SJSA1 (cell line): ENCODE results near the gene TIMM44. TPM values are rescaled to one million over a fixed set of nuclear protein-coding genes. Genes with fewer than 3 reads are reported as not detected.

Experiments used
- DNase-seq, 2 experiments: peaks; one replicate each; pipeline ENCODE4 v3.0.0-alpha.2; 2015 to 2020; ENCODE audit warnings: low spot score in 2 of 2, low read depth in 1 of 2
- H3K27ac ChIP-seq: fragments of 250-450 bp; sonication (Bioruptor Pico); 2 replicates; pipeline ENCODE4 v1.5.1; 2020; ENCODE audit warnings: mild to moderate bottlenecking, moderate library complexity
- H3K27me3 ChIP-seq: fragments of 250-450 bp; sonication (Bioruptor Pico); replicated peaks from 2 replicates; pipeline ENCODE4 v1.5.1; 2020; ENCODE audit warnings: mild to moderate bottlenecking, moderate library complexity
- H3K36me3 ChIP-seq: fragments of 250-450 bp; sonication (Bioruptor Pico); 2 replicates; pipeline ENCODE4 v1.5.1; 2020; ENCODE audit warnings: mild to moderate bottlenecking
- H3K4me1 ChIP-seq: fragments of 250-450 bp; sonication (Bioruptor Pico); replicated peaks from 2 replicates; pipeline ENCODE4 v1.6.1; 2021; ENCODE audit warnings: mild to moderate bottlenecking
- H3K4me3 ChIP-seq: fragments of 250-450 bp; sonication (Bioruptor Pico); 2 replicates; pipeline ENCODE4 v1.5.1; 2020; ENCODE audit warnings: mild to moderate bottlenecking
- H3K9me3 ChIP-seq: fragments of 250-450 bp; sonication (Bioruptor Pico); replicated peaks from 2 replicates; pipeline ENCODE4 v1.5.1; 2020; ENCODE audit warnings: mild to moderate bottlenecking
- total RNA-seq: library from RNA; depleted of rRNA; stranded (reverse); fragments of >200 nt; shearing (Covaris generic); gene quantifications from 2 replicates; pipeline ENCODE4 v1.2.3, GENCODE V29; 2014

Gene TIMM44
- total RNA-seq, 1 experiment from 2014 or later = 65.3 TPM

DNA sequence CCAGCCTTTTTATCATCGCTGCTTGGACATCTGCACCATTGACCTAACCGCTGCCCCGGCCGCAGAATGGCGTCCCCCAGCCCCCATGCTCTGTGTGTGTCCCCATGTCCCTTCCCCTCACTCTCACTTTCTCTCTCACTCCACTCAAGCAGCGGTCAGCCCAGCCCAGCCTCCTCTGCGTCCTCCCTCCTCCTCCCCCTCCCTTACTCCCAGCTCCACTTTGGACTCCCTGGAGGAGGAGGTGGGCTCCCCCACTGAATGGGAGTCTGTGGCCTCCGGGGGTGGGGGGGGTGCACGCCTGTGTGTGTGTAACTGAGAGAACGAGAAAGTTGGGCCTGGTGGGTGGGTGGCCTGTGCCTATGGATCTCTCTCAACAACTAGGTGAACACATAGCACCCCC is 37.6 kb downstream of the TIMM44 start:
- DNase-seq = no peak
- H3K27ac ChIP-seq = no peak overlapping the region
- no peaks in the 10 kb centered on the region for H3K27me3 ChIP-seq
- H3K36me3 ChIP-seq = peaks cover 40% of the 10 kb centered on the region
- peaks cover 16% of the 10 kb centered on the region for H3K4me1 ChIP-seq
- no peak overlapping the region for H3K4me3 ChIP-seq
- H3K9me3 ChIP-seq = no peaks in the 10 kb centered on the region

DNA sequence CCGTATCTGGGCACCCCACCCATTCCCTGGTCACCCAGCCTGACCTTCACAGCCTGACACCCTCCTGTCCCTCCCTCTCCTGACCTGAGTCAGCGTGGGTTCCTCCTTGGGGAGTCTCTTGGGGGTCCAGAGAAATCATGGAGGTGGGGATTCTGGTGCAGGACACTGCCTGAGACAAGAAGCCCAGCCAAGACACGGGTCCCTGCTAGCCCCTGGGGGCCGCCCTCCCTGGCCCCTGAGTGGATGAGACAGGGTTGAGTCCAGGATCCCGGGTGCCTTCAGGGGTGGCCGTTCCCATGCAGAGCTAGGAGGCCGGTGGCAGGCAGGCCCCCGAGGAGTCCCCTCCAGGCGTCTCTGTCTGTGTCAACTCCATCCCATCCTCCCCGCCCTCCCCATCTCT is 38.2 kb downstream of the TIMM44 start:
- peaks cover 34% of the 10 kb centered on the region for H3K36me3 ChIP-seq
- H3K4me3 ChIP-seq = no peak overlapping the region
- H3K27ac ChIP-seq = no peak overlapping the region

DNA sequence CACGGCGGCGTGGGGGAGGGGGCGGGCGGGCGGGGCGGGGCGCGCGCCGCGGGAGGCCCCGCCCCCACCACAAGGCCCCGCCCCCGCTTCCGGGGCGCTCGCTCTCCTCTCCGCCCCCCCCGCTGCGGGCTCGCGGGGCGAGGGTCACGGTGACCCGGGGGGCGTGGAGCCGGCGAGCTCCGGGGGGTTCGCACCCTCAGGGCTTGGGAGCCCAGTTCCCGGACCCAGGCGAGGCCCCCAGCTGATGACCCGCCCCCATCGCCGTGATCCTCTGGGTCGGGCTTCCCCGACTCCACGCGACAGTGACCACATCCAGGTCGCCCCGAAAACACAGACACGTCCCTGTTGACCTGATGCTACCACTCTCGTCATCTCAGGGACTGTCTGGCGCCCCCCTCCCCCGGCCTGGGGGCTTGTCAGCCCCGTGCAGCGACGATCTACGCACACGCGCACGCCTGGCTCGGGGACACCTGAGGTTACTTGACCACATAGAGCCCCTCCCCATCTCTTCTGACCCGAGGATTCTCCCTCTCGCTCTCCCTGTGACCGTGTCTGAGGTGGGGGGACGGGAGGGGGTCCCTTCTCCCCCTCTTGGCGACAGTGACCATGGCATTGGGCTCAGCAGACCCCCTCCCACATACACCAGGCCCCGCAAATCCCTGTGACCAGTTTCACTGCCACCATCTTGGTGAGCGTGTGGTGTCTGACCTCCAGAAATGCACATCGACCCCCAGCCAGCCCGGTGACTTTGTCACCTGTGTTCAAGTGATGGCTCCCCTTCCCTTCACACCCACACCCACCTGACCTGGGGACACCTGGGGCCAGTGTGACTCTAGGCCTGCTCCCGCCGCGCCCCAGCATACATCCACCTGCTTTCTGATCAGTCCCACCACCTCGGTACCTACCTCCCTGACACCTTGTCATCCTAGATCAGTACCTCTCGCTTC is 39.1 kb downstream of the TIMM44 start:
- H3K27me3 ChIP-seq = no peaks in the 10 kb centered on the region
- peaks cover 16% of the 10 kb centered on the region for H3K4me1 ChIP-seq
- H3K4me3 ChIP-seq = peak overlapping the region; percentile 91
- peak overlapping the region; percentile 56 for H3K27ac ChIP-seq
- no peaks in the 10 kb centered on the region for H3K9me3 ChIP-seq
- peaks cover 28% of the 10 kb centered on the region for H3K36me3 ChIP-seq
- DNase-seq = peak; percentile 54 to 56

More for the DNA sequence above, 38.2 kb downstream of the TIMM44 start:
- DNase-seq = no peak
- Histone ChIP-seq H3K9me3 (no peaks in the 10 kb centered on the region), H3K4me1 (peaks cover 16% of the 10 kb centered on the region), H3K27me3 (no peaks in the 10 kb centered on the region)

DNA sequence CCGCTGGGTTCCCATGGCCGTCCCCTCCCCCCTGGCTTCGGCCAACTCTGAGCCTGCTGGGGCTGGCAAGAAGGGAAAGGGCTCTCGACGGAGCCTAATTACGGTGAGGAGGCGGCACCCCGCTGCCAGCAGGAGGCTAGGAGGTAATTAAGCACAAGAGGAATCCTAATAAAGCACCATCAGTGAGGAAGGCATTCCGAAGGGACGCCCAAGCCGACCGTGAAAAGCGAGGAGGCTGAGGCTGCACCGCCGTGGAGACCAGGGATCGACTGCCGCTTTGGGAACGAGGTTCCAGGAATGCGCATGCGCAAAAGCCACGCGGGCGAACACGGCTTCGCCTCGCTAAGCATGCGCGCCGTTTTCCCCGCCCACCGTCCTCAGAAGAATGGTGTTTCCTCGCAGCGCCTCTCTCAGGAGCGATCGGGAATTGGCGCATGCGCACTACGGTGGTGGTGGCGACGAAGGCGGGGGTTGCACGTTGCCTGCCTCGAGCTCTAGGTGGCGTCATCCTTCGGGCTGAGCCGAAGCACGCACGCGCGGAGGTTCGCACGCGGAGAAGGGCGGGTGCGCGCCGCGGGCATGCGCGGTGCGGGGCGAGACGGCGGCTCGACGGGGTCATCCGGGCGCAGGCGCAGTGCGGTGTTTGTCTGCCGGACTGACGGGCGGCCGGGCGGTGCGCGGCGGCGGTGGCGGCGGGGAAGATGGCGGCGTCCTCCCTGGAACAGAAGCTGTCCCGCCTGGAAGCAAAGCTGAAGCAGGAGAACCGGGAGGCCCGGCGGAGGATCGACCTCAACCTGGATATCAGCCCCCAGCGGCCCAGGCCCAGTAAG is 40.0 kb downstream of the TIMM44 start, which contains the start of gene MAP2K7:
MAP2K7 (plus strand) TSS at position 634 of the 830 bp plus-strand sequence; CDS start at position 702, 68 bp downstream.
- H3K9me3 ChIP-seq = no peaks in the 10 kb centered on the region
- DNase-seq = peak; percentile 100
- no peaks in the 10 kb centered on the region for H3K27me3 ChIP-seq
- H3K27ac ChIP-seq = peak within 1 kb of the TSS; percentile 56
- H3K36me3 ChIP-seq = peaks cover 23% of the 10 kb centered on the region
- H3K4me1 ChIP-seq = peaks cover 16% of the 10 kb centered on the region
- peak within 1 kb of the TSS; percentile 91 for H3K4me3 ChIP-seq

DNA sequence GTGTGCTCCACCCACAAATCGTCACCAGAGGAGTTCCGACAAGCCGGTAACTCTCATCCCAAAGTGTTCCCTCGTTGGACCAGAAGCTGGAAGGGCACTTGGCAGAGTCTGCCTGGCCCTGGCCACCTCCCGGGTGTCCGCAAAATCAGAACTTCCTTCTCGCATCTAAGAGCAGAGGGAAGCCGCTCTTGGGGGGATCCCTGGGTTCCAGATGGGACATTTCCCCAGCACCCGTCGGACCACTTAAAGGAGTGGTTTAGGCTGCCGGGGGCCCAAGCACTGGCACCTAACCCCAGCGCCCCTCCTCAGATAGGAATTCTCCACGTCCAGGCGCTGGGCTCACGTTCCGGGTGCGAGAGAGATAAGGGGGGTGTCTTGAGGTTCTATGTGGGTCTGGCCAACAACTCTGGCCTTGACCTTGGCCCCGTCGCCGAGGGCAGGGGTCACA is 40.6 kb downstream of the TIMM44 start:
- no peak overlapping the region for H3K27ac ChIP-seq
- H3K4me3 ChIP-seq = peak overlapping the region; percentile 91
- no peaks in the 10 kb centered on the region for H3K27me3 ChIP-seq
- DNase-seq = no peak
- H3K4me1 ChIP-seq = peaks cover 16% of the 10 kb centered on the region
- no peaks in the 10 kb centered on the region for H3K9me3 ChIP-seq
- H3K36me3 ChIP-seq = peaks cover 23% of the 10 kb centered on the region

DNA sequence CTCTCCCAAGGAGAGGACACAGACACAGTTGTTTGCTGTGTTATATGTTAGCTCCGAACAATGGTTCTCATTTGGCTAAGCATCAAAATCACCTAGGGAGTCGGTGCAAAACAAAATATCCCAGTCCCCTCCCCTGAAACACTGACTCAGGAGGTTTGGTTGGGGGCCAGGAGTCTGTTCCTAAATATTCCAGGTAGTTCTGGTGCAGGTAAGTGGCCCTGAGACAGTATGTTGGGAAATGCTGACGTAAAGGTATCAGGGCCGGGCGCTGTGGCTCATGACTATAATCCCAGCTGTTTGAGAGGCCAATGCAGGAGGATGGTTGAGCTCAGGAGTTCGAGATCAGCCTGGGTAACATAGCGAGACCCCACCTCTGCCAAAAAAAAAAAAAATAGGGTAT is 42.1 kb downstream of the TIMM44 start:
- Histone ChIP-seq H3K4me3 (no peak overlapping the region), H3K9me3 (no peaks in the 10 kb centered on the region), H3K27ac (no peak overlapping the region), H3K36me3 (peaks cover 16% of the 10 kb centered on the region), H3K27me3 (no peaks in the 10 kb centered on the region), H3K4me1 (peaks cover 16% of the 10 kb centered on the region)
- DNase-seq = no peak

DNA sequence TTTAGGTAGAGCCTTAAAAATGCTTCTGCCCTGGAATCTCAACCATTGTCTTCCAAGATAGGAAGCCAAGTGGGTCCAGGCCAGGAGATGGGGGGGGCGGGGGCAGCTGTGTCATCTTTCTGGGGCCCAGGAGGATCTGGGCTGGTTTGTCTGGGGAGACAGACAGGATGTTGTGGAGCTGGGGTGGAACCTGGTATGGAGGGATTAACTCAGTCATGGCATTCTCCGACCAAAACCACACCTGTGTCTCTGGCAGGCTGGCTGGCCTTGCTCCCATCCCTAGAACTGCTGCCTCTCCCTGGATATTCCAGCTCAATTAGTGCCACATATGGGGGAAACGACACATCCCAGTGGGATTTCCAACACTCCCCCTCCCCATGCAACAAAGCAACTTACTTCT is 42.5 kb downstream of the TIMM44 start:
- Histone ChIP-seq H3K4me1 (peaks cover 16% of the 10 kb centered on the region), H3K36me3 (peaks cover 12% of the 10 kb centered on the region), H3K27me3 (no peaks in the 10 kb centered on the region), H3K9me3 (no peaks in the 10 kb centered on the region), H3K27ac (no peak overlapping the region), H3K4me3 (no peak overlapping the region)
- no peak for DNase-seq

DNA sequence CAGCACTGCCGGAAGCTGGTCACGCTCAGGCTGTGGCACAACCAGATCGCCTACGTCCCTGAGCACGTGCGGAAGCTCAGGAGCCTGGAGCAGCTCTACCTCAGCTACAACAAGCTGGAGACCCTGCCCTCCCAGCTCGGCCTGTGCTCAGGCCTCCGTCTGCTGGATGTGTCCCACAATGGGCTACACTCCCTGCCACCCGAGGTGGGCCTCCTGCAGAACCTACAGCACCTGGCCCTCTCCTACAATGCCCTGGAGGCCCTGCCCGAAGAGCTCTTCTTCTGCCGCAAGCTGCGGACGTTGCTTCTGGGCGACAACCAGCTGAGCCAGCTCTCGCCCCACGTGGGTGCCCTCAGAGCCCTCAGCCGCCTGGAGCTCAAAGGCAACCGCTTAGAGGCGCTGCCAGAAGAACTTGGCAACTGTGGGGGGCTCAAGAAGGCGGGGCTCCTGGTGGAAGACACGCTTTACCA is 43.0 kb downstream of the TIMM44 start:
- Histone ChIP-seq H3K27ac (no peak overlapping the region), H3K4me1 (peaks cover 16% of the 10 kb centered on the region), H3K9me3 (no peaks in the 10 kb centered on the region), H3K27me3 (no peaks in the 10 kb centered on the region), H3K4me3 (no peak overlapping the region), H3K36me3 (peaks cover 9% of the 10 kb centered on the region; the same call in 1 of the 2 replicates)
- DNase-seq = no peak

DNA sequence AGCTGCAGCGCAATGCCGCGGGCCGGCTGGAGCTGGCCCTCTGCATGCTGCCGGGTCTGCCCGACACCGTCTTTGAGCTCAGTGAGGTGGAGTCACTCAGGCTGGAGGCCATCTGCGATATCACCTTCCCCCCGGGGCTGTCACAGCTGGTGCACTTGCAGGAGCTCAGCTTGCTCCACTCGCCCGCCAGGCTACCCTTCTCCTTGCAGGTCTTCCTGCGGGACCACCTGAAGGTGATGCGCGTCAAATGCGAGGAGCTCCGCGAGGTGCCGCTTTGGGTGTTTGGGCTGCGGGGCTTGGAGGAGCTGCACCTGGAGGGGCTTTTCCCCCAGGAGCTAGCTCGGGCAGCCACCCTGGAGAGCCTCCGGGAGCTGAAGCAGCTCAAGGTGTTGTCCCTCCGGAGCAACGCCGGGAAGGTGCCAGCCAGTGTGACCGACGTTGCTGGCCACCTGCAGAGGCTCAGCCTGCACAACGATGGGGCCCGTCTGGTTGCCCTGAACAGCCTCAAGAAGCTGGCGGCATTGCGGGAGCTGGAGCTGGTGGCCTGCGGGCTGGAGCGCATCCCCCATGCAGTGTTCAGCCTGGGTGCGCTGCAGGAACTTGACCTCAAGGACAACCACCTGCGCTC is 43.6 kb downstream of the TIMM44 start:
- Histone ChIP-seq H3K9me3 (no peaks in the 10 kb centered on the region), H3K4me3 (no peak overlapping the region), H3K27me3 (no peaks in the 10 kb centered on the region), H3K4me1 (peaks cover 15% of the 10 kb centered on the region), H3K27ac (no peak overlapping the region), H3K36me3 (peaks cover 9% of the 10 kb centered on the region; the same call in 1 of the 2 replicates)
- no peak for DNase-seq

DNA sequence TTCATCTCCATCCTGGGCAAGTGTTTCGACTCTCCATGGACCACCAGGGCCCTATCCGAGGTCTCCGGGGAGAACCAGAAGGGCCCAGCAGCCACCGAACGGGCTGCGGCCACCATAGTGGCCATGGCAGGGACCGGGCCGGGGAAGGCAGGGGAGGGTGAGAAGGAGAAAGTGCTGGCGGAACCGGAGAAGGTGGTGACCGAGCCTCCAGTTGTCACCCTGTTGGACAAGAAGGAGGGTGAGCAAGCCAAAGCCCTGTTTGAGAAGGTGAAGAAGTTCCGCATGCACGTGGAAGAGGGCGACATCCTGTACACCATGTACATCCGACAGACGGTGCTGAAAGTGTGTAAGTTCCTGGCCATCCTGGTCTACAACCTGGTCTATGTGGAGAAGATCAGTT is 44.5 kb downstream of the TIMM44 start:
- H3K4me3 ChIP-seq = no peak overlapping the region

DNA sequence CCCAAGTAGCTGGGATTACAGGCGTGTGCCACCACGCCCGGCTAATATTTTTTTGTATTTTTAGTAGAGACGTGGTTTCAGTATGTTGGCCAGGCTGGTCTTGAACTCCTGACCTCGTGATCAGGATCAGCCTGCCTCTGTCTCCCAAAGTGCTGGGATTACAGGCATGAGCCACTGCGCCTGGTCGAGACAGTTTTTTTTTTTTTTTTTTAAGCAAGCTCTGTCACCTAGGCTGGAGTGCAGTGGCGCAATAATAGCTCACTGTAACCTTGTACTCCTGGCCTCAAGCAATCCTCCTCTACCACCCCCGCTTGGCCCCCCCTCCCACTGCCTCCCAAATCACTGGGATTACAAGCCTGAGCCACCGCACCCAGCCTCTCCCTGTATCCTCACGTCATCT is 46.2 kb downstream of the TIMM44 start:
- no peak overlapping the region for H3K4me3 ChIP-seq

More for the DNA sequence above, 44.5 kb downstream of the TIMM44 start:
- no peak for DNase-seq
- peaks cover 8% of the 10 kb centered on the region for H3K4me1 ChIP-seq
- no peak overlapping the region for H3K27ac ChIP-seq
- no peaks in the 10 kb centered on the region for H3K9me3 ChIP-seq
- H3K36me3 ChIP-seq = no peaks in the 10 kb centered on the region
- H3K27me3 ChIP-seq = no peaks in the 10 kb centered on the region

DNA sequence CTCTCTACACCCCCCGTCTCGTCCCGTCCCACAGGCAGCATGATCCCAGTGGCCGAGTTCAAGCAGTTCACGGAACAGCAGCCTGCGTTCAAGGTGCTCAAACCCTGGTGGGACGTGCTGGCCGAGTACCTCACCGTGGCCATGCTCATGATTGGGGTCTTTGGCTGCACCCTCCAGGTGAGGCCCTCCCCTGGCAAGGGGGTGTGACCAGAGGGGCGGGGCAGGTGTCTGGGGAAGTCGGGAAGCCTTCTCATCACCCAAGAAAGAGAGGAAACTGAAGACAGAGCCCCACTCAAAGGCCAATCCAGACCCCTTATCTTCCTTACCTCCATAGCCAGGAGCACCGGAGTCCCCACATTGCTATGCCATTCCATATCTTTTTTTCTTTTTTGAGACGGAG is 47.9 kb downstream of the TIMM44 start:
- no peaks in the 10 kb centered on the region for H3K36me3 ChIP-seq
- no peak for DNase-seq
- no peak overlapping the region for H3K27ac ChIP-seq
- no peaks in the 10 kb centered on the region for H3K4me1 ChIP-seq
- no peak overlapping the region for H3K4me3 ChIP-seq
- no peaks in the 10 kb centered on the region for H3K9me3 ChIP-seq
- H3K27me3 ChIP-seq = no peaks in the 10 kb centered on the region

More for the DNA sequence above, 46.2 kb downstream of the TIMM44 start:
- Histone ChIP-seq H3K36me3 (no peaks in the 10 kb centered on the region), H3K27me3 (no peaks in the 10 kb centered on the region), H3K27ac (no peak overlapping the region), H3K9me3 (no peaks in the 10 kb centered on the region), H3K4me1 (no peaks in the 10 kb centered on the region)
- no peak for DNase-seq

DNA sequence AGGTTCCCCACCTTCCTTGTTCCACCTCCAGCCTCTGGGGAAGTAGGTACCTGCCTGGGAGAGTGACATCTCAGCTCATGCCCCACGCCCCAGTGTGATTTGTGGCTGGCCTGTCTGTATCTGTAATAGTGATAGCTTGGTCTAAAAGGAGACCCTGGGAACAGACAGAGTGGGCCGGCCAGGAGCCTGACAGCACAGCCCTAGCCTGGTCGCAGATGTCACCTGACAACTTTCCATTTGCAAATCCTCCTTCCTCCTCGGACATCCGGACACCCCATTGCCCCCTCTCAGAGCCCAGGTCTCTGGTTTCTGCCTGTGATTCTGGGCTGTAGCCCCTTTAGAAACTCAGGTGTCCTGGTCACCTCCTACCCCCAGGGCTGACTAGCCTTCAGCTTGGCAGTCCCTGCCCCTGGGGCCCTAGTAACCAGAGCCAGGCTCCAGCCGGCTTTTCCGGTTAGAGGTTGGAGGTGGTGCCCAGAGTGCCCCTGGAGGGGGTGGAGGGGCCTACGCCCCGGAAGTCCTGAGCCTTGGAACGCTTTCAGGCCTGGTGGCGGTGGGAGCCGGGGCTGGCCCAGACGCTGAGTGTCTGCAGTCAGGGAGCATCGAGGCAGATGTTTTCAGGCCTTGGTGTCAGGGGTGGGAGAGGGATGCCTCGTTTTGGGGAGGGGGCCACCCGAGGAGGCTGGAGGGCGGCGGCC is 48.7 kb downstream of the TIMM44 start:
- Histone ChIP-seq H3K4me1 (no peaks in the 10 kb centered on the region), H3K4me3 (no peak overlapping the region), H3K36me3 (no peaks in the 10 kb centered on the region), H3K27me3 (no peaks in the 10 kb centered on the region), H3K9me3 (no peaks in the 10 kb centered on the region), H3K27ac (no peak overlapping the region)
- no peak for DNase-seq
